Measurements from ENCODE around the gene RLBP1.

DNA sequence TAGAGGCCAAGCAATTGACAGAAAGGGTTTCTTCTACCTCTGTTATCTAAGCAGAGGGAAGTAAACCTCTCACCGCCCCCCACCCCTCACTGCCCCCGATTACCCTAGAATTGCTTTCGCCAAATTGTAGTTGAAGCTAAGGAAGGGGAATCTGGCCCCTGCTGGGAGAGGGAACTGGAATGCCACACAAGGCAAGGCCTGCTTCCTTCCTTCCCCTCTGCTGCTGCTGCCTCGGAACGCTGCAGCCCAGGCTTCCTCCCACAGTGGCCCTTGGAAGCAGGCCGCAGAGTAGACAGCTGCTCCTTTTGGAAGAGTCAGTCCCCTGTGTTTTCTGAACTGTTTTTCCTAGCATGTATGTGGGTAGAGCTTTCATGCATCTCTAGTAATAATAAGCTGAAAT lies 21.6 kb downstream of the RLBP1 start:
- TF ChIP-seq CTCF (IDR thresholded peaks at IDR 0.05) (no peak), NFE2L1 (CRISPR knock-in tag; IDR thresholded peaks at IDR 0.05) (no peak), ZNF512 (CRISPR knock-in tag; IDR thresholded peaks at IDR 0.05; ENCODE audit: borderline replicate concordance) (no peak), FOXJ3 (CRISPR knock-in tag; IDR thresholded peaks at IDR 0.05; ENCODE audit: borderline replicate concordance) (no peak), NR3C1 (CRISPR knock-in tag; conservative IDR thresholded peaks at IDR 0.05; ENCODE audit: low read depth) (no peak), E2F4 (CRISPR knock-in tag; IDR thresholded peaks at IDR 0.05; ENCODE audit: borderline replicate concordance, low read depth) (no peak), ESRRA (CRISPR knock-in tag; IDR thresholded peaks at IDR 0.05; ENCODE audit: borderline replicate concordance) (no peak), ZNF121 (CRISPR knock-in tag; IDR thresholded peaks at IDR 0.05) (no peak)
